GM18867 (cell line): ENCODE data around the gene CCDC78.

ENCODE experiments used
- ATAC-seq: cut with Tn5 transposase; IDR thresholded peaks from one replicate; pipeline ENCODE4 v1.9.1; 2021; ENCODE audit warnings: mild to moderate bottlenecking, moderate library complexity; ENCODE audit not compliant: unreplicated experiment

CCDC78 gene

DNA sequence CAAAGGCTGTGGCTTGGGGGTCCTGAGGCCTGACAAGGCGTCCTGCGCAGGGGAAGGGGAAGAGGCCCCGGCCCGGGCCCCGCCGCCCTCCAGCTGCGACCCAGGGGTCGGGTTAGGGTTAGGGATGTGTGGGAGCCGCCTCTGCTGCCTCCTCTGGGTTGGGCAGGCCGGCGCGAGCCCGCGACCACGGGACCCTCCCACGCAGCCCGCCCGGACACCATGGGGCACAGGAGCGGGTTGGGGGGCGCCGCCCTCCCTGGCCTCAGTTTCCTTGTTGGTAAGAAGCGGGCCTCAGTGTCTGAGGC, 14.2 kb upstream of the CCDC78 start:
- ATAC-seq = peak; percentile 10

DNA sequence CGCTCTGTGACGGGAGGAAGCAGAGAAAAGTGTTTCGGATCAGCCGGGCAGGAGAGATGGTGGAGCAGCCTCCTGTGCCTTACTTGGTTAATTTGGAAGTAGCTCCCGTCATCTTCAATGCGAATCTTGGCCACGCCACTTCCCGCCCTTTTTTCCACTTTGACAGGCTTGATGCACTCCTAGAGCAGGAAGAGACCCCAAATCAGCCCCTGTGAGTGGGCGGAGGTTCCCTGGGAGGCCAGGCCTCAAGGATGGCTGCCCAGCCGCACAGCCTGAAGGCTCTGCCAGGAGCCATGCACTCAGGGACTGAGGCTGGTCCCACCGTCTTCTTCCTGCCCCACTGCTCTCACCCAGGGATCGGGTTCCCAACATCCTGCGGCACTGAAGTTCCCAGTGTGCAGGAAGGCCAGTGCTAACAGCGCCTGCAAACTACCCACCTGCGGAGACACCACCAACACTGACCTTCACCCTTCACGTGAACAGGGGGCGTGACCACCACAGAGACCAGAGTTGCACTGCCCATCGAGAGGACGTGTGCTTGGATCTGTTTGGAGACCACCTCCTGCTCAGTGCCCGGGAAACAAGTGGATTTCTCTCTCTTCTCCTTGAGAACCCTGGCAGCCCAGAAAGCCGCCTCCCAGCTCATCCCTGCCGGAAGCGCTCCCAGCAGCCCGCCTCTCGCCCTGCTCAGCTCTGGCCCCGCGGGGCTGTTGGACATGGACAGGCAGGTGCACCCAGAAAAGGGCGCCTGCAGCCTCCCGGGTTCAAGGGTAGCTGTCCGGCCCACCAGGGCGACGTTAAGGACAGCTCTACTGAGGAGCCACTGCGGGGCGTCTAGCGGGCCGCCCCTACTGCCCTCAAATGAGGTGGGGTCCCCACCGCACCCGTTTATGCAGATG, 13.6 kb upstream of the CCDC78 start:
- ATAC-seq = no peak

DNA sequence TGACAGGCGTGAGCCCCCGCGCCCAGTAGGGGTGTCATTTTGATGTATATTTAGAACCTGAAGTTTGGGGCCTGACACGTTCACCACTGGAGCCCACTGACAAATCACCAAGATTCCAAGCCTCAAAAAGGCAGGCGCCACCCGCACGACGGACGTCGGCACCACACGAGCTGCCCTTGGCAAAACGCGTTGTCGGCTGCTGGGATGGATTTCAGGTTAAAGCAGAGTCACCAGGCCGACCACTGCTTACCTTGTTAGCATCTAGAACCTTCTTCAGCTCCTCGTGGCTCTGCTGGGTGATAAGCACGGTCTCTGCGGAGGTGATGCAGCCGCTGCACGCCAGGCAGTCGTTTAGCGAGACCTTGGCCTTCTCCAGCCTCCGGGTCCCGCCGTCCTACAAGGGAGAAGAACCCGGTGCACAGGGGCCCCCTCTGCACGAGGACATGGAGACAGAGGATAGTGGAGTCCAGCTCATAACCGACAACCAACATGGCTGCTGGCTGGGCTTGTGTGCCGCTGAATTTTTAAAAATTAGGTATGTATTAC, 10.8 kb upstream of the CCDC78 start:
- ATAC-seq = no peak

DNA sequence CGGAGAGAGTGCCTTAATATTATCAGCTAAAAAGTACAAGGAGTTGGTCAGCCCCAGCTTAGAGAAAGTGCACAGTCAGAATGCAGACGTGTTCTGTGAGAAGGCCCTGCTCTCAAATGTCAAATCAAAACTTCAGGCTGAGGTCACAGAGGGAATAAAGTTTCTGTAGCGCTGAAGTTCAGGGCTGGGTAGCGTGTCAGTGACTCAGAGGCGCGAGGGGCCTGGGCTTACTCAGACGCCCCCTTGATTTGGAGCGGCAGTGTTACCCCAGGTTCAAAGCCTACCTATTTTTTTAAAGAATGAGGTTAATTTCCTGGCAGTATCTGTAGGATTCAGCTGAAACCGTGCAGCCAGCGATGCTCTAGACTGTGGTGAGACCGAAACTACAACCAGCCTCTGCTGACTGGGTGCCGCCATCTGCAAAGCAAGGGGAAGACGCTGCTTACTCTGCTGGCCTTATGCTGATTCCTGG, 9.8 kb upstream of the CCDC78 start:
- peak; percentile 30 for ATAC-seq

DNA sequence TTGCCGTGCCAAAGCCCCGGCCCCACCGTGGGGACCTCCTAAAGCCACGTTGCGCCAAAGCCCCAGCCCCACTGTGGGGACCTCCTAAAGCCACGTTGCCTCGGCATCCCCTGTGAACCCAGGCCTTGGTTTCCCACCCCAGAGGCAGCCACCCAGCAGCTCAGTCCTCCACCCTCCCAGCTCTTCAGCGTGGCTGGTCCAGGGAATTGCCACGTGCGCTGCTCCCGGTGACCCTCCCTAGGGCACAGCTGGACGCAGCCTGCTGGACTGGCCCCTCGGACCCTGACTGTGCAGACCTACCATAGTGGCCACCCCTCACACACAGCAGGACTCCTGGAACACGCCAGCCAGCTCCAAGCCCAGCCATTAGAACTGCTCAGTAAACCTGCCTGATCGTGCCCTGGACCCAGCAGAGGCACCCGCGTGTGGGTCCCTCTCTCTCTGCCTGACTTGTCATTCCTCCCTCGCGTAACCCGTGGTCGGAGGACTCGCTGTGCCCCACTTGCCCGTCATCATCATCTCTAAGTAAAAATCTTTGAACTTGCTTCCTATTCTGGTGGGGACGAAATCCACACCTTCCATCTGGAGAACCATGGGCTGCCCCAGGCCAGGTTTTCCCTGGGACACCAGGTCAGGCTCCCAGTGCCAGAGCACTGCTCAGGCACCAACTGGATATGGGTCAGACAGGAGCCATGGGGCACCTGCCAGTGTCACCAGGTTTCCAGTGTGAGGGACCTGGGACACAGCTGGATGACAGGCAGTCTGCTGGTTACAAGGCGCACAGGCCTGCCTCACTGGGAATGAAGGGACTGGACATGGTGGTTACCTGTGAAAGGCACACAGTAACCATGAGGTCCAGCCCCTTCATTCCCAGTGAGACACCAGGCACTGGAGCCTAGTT, 9.0 kb upstream of the CCDC78 start:
- no peak for ATAC-seq

DNA sequence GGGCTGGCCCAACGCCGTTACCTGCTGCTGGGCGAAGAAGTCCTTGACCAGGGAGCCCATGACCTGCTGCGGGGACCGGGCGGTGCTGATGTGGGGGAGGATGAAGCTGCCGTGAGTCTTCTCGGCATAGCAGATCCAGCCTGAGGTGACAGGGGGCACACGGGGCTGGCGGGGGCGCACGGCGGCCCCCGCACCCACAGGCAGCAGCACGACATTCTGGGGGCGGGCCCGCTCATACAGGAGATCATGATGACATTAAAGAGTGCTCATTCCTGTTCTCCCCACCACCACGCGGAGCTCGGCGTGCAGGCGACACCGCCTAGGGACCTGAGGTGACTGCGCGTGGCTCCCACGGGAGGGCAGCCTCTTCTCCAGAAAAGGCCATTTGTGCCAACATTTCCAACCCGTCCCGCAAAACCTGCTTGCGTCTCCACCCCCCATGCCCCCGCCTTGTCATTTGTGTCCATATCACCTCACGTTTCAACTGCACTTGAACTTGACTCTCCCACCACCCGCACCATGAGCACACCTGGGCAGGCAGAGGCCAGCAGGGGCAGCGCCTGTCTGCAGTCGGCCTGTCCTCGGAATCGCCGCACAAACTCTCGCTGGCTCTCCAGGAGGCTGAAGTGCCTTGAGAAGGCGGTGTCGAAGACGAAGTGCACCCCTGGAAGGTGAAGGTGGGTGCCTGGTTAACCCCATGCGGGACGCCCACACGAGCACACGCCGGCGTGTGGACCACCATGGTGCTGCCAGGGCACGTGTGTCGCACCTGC, 8.2 kb upstream of the CCDC78 start:
- ATAC-seq = no peak

DNA sequence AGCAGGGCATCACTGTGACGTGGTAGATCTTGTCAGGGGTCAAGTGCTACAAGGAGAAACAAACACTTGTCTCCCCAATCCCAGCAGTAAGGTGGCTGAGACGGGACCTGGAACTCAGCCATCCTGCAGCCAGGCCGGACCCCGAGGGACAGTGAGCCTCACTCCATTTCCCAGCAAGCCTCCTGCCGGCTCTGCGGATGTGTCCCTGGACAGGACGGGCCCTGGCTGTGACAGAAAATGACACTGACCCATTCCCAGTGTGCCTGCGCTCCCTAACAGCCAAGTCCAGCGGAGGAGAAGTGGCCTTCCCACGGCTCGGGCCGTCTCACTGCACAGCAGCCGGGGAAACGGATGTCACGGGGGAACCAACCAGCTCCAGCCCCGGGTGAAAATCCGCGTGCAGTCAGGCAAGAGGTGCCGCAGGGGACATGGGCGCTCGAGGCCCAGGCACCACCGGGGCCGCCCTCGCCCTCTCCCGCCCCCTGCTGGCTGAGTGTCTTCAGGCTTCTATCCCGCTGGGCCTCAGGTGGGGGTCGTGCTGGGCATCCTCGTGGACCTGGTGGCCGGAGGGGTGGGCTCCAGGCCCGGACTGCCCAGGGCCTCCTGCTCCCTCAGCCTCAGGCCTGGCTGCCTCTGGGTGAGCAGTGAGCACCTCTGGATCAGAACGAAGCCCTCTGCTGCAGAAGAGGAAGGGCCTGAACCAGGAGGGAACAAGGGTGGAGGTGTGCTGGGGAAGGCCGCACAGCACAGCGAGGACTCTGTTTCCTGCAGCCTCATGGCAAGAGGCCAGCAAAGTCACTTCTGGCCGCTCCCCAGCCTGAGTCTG, 7.4 kb upstream of the CCDC78 start:
- ATAC-seq = no peak

DNA sequence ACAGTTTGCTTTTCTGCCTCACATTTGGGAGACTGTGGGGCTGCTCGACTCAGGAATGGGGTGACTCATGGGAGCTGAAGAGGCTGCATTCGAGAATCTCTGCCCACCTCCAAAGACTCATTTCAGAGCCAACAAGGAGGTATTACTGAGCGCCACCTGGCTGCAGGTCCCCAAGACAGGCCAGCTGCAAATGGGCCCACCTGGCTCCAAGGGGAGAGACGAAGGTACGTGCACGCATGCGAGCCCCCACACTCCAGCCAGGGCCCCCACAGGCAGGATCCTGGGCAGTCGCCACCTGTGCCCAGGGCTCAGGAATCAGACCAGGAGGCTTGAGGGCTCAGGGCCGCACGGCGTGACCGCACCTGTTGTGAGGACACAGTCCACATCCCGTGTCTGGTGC, 6.7 kb upstream of the CCDC78 start:
- ATAC-seq = no peak

DNA sequence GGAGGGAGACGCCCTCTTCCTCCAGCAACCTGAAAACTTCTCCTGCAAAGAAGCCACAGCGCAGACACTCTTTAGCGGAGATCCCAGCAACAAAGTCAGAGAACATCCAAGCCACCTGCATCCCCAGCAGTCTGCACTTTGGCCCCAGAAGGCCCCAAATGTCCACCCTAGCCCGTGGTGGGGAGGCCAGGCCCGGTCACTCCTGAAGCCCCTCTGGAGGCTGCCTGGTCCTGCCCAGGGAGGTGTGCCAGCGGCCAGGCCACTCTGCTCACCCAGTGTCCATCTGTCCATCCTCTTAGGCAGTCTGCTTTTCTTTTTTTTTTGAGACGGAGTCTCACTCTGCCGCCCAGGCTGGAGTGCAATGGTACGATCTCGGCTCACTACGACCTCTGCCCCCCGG, 6.1 kb upstream of the CCDC78 start:
- ATAC-seq = no peak

DNA sequence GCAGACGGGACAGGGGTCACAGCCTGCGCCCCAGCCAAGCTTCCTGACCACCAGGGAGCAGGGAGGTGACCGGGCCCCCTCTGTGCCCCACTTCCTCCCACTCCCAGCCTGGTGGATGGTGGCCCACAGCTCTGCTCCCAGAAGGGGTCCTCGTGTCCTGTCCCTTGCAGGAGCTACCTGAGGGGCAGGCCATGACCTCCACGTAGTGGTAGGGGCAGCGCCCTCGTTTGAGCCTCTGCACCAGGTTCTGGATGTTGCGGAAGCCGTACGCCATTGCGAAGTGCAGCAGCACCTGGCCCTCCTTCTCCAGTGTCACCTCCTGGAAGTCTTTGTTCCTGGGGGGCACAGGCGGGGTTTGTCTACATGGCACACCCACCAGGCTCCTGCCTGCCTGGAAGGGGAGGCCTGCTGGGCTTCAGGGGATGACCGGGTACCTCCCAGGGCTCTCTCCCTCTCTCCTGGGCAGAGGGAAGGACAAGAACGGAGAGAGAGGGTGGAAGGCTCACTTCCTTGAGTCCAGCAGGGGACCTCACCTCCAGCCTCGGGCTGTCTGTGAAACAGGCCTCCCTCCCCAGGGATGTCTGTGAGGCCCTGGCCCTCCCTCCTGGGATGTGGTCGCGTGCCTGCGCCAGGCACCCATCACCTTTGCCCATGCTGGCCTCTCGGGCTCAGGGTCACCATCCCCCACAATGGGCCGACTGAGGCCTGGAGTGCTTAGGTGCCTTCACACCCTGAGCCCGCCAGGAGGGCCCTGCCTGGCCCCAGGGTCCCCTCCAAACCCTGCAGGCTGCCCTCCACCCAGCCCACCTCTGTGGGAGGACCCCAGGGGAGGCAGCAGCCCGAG, 4.6 kb upstream of the CCDC78 start:
- no peak for ATAC-seq

DNA sequence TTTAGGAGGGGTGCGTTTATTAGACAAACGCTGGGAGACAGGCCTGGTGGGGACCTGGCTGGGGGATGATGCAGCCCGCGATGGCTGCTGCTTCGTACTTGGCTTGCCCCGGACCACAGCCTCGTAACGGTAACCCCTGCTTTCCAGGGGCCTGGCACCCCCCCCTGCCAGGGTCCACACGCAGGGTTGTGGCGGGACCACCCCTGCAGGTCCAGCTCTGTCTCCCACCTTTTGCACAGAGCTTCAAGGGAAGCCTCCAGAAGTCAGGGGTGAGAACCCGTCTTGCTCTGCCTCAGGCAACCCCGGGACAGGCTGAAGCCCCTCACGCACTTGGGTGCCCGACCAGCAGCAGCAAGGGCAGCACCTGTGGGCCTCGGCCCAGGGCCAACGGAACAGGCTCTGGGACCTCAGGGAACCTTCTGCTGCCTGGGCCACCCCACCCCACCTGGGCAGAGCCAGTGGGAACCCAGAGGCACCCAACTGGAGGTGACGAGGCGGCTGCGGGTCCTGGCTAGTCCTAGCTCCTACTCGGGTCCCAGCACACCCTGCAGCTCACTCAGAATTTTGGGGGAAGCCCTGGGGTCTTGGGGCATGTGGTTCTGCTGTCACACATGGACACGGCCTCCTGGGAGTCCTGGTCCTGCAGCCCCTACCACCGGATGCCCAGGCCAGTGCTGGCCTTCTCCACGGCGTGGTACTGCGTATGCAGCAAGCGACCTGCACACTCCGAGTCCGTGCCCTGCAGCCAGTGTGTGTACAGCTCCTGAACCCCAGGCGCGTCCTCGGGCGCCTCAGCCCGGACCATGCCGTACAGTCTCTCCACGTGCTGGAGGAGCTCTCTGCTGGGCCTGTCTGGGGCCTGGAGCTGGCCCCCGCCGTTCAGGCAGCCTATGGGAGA, 3.8 kb upstream of the CCDC78 start:
- no peak for ATAC-seq

DNA sequence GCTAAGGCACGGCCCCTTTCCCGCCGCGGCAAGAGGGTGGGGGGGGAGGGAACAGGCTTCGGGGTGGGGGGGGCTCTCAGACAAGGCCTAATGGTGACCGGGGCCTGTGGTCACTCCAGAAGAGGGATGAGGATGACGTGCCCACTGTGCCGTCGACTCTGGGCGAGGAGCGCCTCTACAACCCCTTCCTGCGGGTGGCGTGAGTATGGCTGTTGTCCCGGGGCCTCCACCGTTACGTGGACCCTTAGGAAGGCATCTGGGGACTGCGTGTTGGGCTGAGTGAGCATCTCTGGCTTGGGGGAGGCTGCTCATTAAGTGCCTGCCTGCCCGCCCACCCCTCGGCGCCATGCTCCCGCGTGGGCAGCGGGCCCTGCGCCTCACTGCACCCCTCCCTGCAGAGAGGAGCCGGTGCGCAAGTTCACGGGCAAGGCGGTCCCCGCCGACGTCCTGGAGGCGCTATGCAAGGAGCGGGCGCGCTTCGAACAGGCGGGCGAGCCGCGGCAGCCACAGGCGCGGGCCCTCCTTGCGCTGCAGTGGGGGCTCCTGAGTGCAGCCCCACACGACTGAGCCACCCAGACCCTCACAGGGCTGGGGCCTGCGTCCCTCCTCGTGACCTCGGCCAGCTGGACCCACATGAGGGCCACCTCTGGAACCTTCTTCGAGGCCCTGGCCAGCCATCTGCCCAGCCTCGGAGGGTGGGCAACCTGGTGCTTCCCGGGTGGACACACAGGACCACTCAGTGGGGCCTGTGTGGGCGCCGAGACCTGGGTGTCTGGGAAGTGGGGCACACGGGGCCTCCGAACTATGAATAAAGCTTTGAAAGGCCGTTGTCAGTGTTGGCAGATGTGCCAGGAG, 2.9 kb upstream of the CCDC78 start:
- ATAC-seq = no peak

DNA sequence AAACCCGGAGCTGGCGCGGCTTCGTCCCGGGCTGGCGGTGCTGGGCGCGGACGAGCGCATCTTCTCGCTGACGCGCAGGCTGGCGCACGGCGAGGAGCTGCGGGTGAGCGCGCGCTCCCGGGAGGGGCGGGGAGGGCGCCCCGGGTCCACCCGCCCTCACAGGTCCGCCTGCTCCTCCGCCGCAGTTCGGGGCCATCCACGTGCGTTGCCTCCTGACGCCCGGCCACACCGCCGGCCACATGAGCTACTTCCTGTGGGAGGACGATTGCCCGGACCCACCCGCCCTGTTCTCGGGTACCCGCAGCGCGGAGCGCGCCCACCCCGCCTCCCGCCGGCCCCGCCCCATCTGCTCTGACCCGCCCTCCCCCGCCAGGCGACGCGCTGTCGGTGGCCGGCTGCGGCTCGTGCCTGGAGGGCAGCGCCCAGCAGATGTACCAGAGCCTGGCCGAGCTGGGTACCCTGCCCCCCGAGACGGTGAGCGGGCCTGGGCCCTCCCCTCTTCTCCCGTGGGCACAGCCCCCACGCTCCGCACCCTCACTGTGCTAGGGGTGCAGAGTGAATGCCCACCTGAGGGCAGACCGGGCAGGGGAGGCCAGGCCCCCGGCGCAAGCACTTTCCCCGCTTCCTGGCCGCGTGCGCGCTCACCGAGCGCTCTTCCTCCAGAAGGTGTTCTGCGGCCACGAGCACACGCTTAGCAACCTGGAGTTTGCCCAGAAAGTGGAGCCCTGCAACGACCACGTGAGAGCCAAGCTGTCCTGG, 2.1 kb upstream of the CCDC78 start:
- ATAC-seq = peak; percentile 35

DNA sequence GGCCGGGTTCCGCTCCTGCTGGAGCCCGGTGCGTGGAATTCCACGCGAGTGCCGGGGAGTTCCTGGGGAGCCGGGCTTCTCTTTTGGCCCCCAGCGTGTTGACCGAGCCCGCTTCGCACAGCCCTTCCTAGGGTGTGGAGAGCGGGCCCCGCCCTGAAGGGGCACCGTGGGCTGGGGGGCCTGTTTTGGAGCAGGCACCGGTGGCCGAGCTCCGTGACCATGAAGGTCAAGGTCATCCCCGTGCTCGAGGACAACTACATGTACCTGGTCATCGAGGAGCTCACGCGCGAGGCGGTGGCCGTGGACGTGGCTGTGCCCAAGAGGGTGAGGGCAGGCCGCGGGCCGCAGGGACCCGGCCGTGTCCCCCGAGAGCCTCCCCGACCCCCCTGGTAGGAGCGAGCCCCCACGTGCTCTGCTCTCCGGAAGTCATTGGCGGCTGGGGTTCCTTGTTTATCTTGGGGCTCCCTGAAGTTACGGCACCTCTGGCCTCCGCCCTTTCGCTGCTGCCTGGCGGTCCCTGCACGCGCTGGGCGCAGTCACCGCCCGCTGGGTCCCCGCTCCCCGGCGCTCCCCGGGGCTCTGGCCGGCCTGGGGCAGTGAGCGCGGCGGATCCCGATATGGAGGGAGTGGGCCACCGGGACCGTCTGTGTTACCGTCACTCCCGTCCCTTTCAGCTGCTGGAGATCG, 1.2 kb upstream of the CCDC78 start:
- ATAC-seq = peak; percentile 10

DNA sequence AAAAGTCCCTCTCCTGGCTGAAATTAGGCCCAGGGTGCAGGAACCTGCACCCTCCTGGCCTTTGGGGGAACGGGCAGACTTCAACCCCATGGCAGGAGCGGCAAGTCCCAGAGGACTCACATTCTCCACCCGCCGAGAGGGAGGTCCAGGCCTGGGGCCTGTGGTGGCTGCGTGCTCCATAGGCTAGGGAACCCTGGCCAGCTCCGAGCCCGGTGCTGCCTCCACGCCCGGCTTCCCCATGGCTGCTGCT, 130 bp downstream of the CCDC78 start:
- no peak for ATAC-seq

DNA sequence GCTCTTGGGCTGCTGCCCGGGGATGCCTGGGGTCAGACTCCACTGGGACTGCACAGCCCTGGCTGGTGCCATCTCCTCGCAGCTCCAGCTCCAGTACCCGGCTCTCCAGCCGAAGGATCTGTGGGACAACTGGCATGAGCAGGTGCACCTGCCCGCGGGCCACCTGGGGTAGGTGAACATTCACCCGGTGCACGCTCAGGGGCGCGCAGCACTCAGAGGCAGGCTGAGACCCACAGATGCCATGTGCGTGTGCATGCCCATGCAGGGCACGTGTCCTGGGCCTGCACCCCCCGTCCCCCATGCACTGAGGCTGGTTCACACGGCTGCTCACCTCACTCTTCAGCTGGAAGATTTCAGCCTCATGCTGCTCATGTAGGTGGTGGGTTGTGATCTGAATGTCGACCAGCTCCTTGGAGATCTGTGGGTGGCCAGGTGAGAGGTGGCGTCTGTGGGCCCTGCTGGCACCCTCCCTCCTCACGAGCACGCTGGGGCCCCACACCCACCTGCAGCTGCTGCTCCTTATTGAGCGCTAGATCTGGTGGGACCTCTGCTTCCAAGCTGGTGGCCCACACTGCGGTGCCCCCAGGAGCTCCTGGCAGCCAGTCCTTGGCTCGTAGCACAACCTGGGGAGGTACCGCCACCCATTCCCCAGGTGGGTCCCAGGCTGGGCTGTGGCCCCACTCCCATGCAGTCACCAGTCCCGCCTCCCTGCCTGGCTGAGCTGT, 618 bp downstream of the CCDC78 start:
- no peak for ATAC-seq
